Ishikawa (cell line): ENCODE results near the gene CD22.

ENCODE experiments used
- CEBPB ChIP-seq: IDR thresholded peaks from 2 replicates; pipeline ENCODE4 v1.6.1; 2012
- CREB1 ChIP-seq: IDR thresholded peaks from 2 replicates; pipeline ENCODE4 v1.6.1; 2012; ENCODE audit warnings: low read depth
- EGR1 ChIP-seq: IDR thresholded peaks from 2 replicates; pipeline ENCODE4 v1.6.1; 2012
- EP300 ChIP-seq: IDR thresholded peaks from 2 replicates; pipeline ENCODE4 v1.6.1; 2012; ENCODE audit warnings: borderline replicate concordance
- FOXM1 ChIP-seq: IDR thresholded peaks from 2 replicates; pipeline ENCODE4 v1.6.1; 2012; ENCODE audit warnings: low read depth, borderline replicate concordance
- NFIC ChIP-seq: IDR thresholded peaks from 2 replicates; pipeline ENCODE4 v1.6.1; 2012
- RAD21 ChIP-seq: IDR thresholded peaks from 2 replicates; pipeline ENCODE4 v1.6.1; 2012; ENCODE audit warnings: low read depth
- TAF1 ChIP-seq: IDR thresholded peaks from 2 replicates; pipeline ENCODE4 v1.6.1; 2012; ENCODE audit warnings: low read depth, mild to moderate bottlenecking
- TCF12 ChIP-seq: IDR thresholded peaks from 2 replicates; pipeline ENCODE4 v1.6.1; 2012; ENCODE audit warnings: low read depth
- TEAD4 ChIP-seq: IDR thresholded peaks from 2 replicates; pipeline ENCODE4 v1.6.1; 2012
- YY1 ChIP-seq: IDR thresholded peaks from 2 replicates; pipeline ENCODE4 v1.6.1; 2012; ENCODE audit warnings: low read depth
- ZBTB7A ChIP-seq: IDR thresholded peaks from 2 replicates; pipeline ENCODE4 v1.6.1; 2012; ENCODE audit warnings: low read depth
- TF ChIP-seq, protein P1 (sequence below): IDR thresholded peaks from 2 replicates; pipeline ENCODE4 v1.6.1; 2012
- TF ChIP-seq, protein P2 (sequence below): IDR thresholded peaks from 2 replicates; pipeline ENCODE4 v1.6.1; 2012
- TF ChIP-seq, protein P3 (sequence below): IDR thresholded peaks from 2 replicates; pipeline ENCODE4 v1.6.1; 2012; ENCODE audit warnings: low read depth, mild to moderate bottlenecking

CD22 gene

DNA sequence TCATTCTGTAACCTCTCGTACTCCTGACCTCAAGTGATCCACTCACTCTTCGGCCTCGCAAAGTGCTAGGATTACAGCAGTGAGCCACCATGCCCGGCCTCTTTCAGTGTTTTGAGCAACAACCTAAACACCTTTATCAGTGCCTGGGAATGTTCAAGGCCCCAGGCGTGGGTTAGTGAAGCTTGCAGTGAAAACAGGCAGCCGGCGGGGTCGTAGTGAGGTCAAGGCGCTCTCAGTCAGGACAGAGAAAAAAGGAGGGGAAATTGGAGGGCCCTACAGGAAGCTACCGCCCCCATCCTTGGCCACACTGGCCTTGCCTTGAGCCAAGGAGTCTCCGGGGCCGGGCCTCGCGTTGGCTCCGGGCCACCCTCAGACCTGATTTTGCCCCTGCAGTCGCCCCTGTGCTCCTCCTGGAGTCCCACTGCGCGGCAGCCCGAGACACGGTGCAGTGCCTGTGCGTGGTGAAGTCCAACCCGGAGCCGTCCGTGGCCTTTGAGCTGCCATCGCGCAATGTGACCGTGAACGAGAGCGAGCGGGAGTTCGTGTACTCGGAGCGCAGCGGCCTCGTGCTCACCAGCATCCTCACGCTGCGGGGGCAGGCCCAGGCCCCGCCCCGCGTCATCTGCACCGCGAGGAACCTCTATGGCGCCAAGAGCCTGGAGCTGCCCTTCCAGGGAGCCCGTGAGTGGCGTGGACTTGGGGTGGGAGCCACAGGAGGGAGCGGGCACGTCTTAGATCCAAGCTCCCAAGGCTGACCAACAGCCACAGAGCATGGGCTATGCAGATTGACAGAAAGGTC is 19.3 kb upstream of the CD22 start:
- TF ChIP-seq, protein P1, sequence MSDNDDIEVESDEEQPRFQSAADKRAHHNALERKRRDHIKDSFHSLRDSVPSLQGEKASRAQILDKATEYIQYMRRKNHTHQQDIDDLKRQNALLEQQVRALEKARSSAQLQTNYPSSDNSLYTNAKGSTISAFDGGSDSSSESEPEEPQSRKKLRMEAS, result no peak
- no peak for TF ChIP-seq FOXM1
- TF ChIP-seq, protein P2, sequence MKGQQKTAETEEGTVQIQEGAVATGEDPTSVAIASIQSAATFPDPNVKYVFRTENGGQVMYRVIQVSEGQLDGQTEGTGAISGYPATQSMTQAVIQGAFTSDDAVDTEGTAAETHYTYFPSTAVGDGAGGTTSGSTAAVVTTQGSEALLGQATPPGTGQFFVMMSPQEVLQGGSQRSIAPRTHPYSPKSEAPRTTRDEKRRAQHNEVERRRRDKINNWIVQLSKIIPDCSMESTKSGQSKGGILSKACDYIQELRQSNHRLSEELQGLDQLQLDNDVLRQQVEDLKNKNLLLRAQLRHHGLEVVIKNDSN, result no peak
- TF ChIP-seq CEBPB, result no peak
- TF ChIP-seq CREB1, result no peak
- no peak for TF ChIP-seq TAF1
- TF ChIP-seq, protein P3, sequence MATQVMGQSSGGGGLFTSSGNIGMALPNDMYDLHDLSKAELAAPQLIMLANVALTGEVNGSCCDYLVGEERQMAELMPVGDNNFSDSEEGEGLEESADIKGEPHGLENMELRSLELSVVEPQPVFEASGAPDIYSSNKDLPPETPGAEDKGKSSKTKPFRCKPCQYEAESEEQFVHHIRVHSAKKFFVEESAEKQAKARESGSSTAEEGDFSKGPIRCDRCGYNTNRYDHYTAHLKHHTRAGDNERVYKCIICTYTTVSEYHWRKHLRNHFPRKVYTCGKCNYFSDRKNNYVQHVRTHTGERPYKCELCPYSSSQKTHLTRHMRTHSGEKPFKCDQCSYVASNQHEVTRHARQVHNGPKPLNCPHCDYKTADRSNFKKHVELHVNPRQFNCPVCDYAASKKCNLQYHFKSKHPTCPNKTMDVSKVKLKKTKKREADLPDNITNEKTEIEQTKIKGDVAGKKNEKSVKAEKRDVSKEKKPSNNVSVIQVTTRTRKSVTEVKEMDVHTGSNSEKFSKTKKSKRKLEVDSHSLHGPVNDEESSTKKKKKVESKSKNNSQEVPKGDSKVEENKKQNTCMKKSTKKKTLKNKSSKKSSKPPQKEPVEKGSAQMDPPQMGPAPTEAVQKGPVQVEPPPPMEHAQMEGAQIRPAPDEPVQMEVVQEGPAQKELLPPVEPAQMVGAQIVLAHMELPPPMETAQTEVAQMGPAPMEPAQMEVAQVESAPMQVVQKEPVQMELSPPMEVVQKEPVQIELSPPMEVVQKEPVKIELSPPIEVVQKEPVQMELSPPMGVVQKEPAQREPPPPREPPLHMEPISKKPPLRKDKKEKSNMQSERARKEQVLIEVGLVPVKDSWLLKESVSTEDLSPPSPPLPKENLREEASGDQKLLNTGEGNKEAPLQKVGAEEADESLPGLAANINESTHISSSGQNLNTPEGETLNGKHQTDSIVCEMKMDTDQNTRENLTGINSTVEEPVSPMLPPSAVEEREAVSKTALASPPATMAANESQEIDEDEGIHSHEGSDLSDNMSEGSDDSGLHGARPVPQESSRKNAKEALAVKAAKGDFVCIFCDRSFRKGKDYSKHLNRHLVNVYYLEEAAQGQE, result no peak
- TF ChIP-seq NFIC, result no peak
- no peak for TF ChIP-seq TEAD4
- TF ChIP-seq YY1, result no peak
- TF ChIP-seq TCF12, result no peak
- no peak for TF ChIP-seq RAD21
- TF ChIP-seq ZBTB7A, result no peak
- TF ChIP-seq EGR1, result no peak
- no peak for TF ChIP-seq EP300

DNA sequence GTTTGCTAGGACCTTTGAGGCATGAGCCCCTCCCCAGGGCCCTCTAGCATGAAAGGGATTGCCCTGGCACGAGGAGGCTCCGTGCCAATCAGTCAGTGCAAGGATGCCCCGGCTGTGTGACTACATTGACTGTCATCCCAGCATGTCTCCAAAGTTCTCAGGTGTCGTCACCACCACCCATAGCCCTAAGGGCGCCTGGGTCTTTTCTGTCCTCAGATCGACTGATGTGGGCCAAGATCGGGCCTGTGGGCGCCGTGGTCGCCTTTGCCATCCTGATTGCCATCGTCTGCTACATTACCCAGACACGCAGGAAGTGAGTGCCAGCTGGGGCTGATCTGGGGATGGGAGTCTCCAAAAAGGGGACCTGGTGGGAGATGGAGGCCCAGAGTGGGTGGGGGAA is 18.7 kb upstream of the CD22 start:
- no peak for TF ChIP-seq RAD21
- TF ChIP-seq FOXM1, result no peak
- no peak for TF ChIP-seq TEAD4
- TF ChIP-seq CEBPB, result no peak
- no peak for TF ChIP-seq YY1
- TF ChIP-seq, protein P3, result no peak
- TF ChIP-seq EGR1, result no peak
- no peak for TF ChIP-seq EP300
- no peak for TF ChIP-seq NFIC
- TF ChIP-seq ZBTB7A, result no peak
- TF ChIP-seq, protein P2, result no peak
- no peak for TF ChIP-seq TAF1
- TF ChIP-seq, protein P1, result no peak
- no peak for TF ChIP-seq CREB1
- no peak for TF ChIP-seq TCF12

DNA sequence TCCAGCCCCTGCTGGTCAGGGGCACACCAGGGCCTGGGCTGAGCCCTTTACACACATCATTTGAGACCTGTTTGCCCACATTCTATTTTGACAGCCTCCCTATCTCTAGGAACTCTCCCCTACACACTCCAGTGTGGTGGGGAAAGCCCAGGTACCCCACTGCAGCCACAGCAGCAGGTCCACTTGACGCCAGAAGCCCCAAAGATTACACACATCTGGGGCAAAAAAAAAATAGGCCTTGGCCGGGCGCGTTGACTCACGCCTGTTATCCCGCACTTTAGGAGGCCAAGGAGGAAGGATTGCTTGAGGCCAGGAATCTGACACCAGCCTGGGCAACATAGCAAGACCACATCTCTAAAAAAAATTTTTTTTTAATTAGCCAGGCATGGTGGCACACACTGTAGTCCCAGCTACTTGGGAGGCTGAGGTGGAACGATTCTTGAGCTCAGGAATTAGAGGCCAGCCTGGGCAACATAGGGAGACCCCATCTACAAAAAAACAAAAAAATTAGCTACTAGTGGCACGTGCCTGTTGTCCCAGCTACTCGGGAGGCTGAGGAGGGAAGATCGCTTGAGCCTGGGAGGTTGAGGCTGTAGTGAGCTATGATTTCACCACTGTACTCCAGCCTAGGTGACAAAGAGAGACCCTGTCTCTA is 18.0 kb upstream of the CD22 start:
- no peak for TF ChIP-seq TCF12

DNA sequence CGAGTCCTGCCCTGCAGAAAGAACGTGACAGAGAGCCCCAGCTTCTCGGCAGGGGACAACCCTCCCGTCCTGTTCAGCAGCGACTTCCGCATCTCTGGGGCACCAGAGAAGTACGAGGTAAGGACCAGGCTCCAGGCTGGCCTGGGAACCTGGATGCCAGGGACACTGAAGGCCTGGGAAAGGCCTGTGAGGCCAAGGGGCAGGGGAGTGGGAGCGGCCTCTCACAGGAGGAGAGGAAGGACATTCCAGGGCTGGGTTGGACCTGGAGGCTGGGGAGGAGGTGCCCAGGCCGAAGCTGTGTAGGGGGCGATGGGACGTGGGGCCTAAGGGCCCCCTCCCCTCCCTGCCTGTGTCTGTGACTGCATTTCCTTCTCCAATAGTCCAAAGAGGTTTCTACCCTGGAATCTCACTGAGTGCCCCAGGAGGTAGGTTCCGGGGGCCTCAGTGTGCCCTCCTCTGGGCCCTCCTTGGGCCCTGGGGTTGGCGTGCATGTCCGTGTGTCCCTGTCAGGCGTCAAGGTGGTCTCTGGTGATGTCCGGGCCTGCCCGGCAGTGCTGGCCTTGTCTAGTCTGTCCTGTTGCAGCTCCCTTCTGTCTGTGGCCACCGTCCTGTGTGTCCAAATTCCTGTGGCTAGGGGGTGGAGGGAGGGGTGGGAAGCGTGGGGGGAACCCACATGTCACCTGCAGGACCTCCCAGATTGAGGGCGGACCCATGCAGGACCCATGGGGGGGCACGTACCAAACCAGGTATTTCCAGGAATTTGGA is 16.9 kb upstream of the CD22 start:
- no peak for TF ChIP-seq EP300
- no peak for TF ChIP-seq TAF1
- no peak for TF ChIP-seq NFIC
- TF ChIP-seq RAD21, result no peak
- TF ChIP-seq TCF12, result no peak
- no peak for TF ChIP-seq TEAD4
- TF ChIP-seq, protein P2, result no peak
- TF ChIP-seq YY1, result no peak
- TF ChIP-seq CEBPB, result no peak
- no peak for TF ChIP-seq CREB1
- TF ChIP-seq FOXM1, result no peak
- TF ChIP-seq, protein P3, result no peak
- TF ChIP-seq, protein P1, result no peak
- TF ChIP-seq ZBTB7A, result no peak
- TF ChIP-seq EGR1, result no peak
